Astrocyte of the hippocampus (primary cell): ENCODE results near the gene EPHA6.
A peak's percentile ranks its signal among the peaks of the same experiment; 100 is the strongest.
"Not testable (repeated sequence)": the region's sequence is repeated elsewhere in the genome, so short reads cannot be mapped to it uniquely, and the experiment has no call there.

Experiments used
- DNase-seq: peaks from one replicate; pipeline ENCODE4 v3.0.0; 2011; ENCODE audit warnings: low read depth, low spot score

The EPHA6 gene

DNA sequence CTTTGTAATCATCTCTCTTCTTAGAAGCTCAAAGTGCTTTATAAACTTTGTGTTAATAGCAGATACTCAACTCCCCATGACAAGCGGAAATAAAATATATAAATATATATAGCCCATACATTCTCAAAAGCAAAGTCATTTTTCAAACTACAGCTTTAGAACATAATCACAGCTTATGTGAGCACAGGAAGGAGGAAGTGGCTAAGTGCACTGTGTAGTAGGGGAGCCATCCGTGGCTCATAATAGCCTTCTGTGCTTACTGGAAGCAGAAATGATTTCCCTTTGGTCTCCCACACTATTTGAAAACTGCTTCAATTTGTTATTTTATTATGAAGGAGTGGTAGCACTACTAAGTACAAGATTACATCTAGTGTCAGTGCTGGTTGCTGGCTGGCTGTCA is 798.7 kb downstream of the EPHA6 start:
- no peak for DNase-seq

DNA sequence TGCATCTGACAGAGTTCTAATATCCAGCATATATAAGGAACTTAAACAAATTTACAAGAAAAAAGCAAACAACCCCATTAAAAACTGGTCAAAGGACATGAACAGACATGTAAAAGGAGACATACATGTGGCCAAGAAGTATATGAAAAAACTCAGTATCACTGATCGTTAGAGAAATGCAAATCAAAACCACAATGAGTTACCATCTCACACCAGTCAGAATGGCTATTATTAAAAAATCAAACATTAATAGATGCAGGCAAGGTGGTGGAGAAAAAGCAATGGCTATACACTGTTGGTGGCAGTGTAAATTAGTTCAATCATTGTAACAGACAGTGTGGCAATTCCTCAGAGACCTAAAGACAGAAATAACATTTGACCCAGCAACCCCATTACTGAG is 806.1 kb downstream of the EPHA6 start:
- DNase-seq = not testable (repeated sequence)

DNA sequence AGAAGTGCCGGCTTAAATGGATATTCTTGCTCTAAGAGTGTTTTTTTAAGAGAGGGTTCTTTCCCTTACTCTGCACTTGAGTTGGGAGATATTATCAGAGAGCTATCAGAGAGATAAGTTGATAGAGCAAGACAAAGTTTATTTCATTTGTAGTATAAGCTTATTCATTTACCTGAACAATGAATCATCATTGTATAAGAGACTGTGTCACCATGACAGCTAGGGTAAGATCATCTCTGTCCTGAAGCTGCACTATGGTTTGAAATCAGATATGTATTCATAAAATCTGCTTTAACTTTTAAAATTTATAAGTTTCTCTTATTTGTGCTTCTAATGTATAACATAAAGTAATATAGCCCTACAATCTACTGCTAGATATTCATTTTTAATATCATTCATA is 822.1 kb downstream of the EPHA6 start:
- DNase-seq = no peak

DNA sequence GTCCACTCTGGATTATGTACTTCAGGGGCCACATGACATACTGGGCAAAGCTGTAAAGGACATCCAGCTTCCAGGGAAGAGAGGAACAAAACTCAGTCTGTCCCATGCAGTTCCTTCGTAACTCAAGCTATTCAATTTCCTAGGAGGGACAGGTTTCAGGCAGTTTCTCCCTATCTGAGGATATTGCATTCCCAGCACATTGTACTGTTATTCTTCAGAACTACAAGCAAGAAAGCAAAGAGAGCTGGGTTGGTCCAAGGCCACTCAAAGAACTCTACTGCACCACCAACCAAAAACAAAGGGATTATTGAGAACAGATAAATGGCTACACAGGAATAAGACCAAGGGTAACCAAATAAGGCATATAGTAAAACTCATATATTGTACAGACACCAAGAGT is 832.5 kb downstream of the EPHA6 start:
- no peak for DNase-seq

DNA sequence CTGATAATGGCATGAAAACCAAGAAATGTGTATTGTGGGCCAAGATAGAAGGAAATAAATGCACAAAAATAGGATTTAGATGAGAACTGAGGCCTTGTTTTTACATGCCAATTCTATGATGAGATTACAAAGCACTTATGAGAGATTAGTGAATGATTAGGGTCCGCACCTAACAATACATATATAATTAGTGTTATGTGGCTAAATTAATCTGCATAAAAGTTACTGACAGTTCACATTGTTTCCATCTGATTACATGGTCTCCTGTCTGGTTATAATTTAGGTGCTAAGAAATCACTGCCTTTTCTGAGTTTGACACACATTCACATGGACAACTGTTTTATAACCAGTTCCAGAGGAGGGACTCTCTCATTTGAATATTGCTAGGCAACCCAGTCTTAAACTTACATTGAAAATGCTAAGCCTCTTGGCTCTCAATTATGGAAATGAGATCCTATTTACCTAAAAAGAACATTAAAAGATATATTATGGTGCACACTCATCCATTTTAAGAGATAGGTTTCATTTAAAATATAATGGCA is 833.1 kb downstream of the EPHA6 start:
- DNase-seq = no peak

- DNase-seq = no peak
These were observed 841.6 kb downstream of the EPHA6 start for GRCh38 chr3:97655971-97656370.

GRCh38 chr3:97656638-97657037 is 842.2 kb downstream of the EPHA6 start:
- DNase-seq = no peak

DNA sequence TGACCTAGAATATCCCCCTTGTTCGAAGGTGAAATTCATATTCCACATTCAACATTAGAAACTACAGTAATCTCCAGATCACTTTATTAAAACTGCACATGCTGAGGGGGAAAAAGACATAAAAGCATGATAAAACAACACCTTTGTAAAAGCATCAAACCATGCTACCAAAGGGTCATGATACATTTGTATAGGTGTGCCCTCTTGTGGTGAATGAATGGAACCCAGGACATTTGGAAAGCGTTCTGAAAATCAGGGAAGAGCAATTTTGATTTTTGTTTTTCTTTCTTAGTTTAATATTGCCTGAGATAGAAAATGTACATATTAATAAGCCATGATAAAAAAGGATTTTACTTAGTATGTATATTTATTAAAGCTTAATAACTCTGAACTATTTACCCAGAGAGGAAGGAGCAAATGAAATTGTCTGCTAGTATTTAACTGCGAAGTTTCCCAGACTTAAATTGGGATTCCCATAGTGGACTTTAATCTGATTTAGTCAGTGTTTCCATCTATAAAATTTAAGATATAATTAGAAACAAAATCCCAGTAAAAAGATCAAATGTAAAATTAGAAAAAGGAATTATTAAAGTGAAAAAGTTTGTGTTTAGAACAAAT is 844.4 kb downstream of the EPHA6 start:
- DNase-seq = peak; percentile 35

- DNase-seq = no peak
These were observed 847.9 kb downstream of the EPHA6 start for GRCh38 chr3:97662264-97662663.

DNA sequence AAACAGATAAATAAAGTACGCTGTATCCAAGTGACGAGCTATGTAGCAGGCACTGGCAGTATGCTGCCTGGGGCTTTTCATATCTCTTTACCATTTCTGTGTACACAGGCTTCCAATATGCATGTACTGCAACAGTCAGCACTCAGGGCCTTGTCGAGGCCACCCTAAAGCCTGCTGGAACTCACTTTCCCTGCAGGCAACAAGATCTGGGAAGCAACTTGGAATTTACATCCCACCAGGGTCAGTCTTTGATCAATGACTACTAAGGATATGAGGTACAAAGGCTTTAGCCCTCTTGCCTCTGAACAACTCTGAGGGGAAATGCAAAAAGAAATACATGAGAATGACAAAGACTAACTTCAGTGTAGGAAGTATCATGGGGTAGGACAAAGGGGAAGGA is 848.4 kb downstream of the EPHA6 start:
- DNase-seq = no peak

DNA sequence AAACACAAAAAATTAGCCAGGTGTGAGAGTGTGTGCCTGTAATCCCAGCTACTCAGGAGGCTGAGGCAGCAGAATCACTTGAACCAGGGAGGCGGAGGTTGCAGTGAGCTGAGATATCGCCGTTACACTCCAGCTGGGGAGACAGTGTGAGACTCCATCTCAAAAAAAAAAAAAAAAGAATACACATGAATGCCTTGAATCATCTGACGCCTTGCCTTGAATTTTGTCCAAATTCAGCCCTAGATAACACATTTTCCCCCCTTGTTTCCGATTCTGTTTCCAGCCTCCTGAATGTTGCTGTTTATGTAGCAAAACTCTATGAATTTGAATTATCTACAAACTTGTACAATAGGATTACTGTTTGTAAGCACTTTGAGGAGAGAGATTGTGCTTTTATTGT is 851.5 kb downstream of the EPHA6 start:
- no peak for DNase-seq

DNA sequence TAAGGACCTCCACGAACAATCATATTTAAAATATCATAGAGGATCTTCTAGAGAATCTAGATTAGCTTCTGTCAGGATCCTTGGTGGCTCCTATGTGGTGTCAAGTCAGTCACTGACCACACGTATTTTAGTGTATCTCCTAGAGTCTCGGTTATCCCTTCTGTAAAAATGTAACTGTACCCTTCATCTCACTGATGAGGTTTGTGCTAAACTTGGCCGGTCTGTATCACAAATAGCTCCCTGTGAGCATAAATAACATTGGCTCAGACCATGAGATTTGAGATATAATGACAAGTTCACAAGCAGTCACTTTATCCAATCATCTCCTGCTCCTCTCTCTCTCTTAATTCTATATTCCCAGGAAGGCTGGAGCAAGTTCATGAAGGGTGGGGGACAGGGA is 856.6 kb downstream of the EPHA6 start:
- no peak for DNase-seq

- no peak for DNase-seq
These were observed 859.1 kb downstream of the EPHA6 start for GRCh38 chr3:97673357-97673997.

GRCh38 chr3:97674461-97674860 is 860.1 kb downstream of the EPHA6 start:
- DNase-seq = no peak

DNA sequence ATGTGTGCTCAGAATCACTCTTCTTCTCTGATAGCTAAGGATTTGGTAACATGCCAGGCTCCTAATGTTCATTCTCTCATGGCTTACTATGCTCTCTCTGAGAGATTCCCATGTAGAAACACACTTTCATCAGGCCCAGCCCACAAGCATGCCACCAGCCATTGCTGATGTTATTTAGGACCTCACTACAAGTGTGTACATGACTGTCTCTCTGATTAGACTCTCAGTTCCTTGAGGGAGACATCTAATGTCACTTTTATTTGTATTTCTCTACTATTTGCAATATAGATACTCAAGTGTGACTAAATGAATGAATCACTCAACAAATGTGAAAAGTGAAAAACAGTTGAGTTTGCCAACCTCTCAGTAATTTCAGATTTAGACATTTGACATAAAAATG is 865.8 kb downstream of the EPHA6 start:
- DNase-seq = no peak

DNA sequence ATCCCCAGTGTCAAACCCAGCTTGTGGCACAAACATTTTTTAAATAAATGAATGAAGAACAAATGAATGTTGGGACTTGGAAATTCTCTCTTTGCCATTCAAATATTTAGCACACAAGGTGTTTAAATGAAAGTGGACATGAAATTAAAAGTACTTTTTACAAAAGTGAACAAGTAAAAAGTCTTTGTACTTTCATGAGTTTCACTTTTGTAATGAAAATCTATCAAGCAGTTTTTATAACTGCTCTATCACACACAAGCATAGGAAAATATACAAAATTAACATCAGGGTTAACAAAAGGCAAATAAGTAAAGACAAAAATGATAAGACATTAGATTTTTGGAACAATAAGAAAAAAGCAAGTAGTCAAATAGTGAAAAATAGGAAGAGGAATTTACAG is 866.3 kb downstream of the EPHA6 start:
- no peak for DNase-seq

- DNase-seq = no peak
These were observed 870.1 kb downstream of the EPHA6 start for GRCh38 chr3:97684490-97684889.

DNA sequence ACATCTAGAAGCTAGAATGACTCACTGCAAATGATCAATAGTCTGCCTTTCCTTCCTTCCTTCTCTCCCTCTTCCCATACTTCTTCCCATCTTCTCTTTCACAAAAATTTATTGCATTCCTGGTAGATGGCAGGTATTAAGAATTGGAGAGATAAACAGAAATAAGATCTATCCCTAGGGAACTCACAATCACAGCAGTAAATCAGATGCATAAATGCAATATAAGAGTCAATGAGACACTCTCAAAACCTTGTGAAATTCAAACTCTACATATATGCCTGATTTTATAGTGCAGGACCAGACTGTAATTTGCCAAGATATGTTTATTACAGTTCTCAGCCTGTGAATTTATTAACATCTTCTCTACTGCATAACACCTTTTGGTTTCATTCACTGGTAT is 871.9 kb downstream of the EPHA6 start:
- no peak for DNase-seq

DNA sequence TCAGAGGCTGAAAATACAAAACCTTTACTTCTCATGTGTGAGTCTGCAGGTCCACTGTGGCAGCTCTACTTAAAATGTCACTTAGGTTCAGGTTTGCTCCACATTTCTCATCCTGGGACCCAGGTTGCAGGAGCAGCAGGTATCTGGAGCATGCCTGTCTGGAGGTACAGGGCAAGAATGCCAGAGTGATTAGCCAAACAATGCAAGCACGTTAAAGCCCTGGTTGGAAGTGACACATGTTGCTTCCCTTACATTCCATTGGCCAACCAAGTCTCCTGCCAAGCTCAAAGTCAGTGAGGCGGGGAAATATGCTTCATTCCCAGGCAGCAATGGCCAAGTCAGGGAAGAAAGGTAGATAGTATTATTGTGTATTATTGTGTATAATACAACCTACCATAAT is 873.3 kb downstream of the EPHA6 start:
- DNase-seq = peak; percentile 11

DNA sequence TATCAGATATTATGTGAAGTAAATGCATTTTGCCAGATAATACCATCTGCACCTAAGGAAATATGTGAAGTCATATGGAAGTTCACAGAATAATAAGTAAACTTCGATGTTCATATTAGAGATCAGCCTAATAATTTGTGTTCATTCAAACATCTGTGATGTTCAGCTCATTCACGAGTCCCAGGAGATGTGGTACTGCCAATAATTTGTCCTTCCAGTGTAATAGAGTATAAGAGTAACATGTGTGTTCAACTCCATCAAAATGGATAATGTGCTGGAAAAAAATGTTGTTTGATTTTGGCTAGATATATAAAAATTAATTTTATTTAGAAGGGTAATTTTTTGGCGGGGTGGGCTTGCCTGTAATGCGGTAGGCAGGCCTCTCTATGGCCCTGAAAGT is 874.7 kb downstream of the EPHA6 start:
- DNase-seq = no peak

DNA sequence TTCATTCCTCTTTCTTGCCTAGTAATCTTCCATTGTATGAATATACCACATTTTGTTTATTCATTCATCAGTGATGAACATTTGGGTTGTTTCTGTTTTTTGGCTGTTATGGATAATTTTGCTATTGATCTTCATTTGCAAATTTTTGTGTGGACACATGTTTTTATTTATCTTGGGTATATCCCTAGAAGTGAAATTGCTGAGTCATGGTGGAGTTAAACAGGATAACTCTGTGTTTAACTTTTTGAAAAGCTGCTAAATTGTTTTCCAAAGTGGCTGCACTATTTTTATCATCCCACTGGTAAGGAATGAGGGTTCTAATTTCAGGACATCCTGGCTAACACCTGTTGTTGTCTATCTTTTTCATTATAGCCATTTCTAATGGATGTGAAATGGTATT is 875.6 kb downstream of the EPHA6 start:
- DNase-seq = no peak

DNA sequence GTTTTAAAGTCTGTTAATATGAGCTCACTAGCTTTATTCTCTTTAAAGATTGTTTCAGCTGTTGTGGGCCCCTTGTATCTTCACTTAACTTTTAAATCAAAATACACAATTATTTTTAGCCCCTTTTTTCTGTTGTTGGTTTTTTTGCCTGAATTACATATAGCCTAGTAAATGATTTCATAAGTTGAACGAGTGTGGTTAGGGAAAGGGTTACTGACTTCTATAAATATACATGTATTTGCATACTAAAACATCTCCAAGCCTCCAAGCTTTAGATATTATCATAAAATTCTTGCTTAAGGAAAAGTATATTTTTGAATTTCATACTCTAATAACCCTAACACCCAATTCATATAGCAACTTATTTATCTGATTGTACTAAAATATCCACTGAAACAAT is 877.0 kb downstream of the EPHA6 start:
- no peak for DNase-seq

DNA sequence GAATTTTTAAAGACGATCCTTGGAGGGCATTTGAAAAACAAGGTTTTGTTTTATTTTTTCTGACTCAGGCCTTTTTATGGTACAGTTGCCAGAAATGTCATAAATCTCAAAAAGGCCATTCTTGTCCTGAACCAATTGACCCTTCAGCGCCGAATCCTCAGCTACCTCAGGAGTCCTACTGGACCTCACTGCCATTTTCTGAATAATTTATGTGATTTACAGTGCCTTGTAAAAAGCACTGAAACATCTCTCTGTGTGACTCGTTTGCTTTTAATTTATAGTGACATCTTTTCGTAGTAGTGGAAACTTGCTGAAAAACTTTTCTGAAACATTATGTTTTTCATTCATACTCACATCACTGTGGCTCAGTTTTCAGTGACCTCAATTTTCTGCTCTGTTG is 878.0 kb downstream of the EPHA6 start:
- no peak for DNase-seq

DNA sequence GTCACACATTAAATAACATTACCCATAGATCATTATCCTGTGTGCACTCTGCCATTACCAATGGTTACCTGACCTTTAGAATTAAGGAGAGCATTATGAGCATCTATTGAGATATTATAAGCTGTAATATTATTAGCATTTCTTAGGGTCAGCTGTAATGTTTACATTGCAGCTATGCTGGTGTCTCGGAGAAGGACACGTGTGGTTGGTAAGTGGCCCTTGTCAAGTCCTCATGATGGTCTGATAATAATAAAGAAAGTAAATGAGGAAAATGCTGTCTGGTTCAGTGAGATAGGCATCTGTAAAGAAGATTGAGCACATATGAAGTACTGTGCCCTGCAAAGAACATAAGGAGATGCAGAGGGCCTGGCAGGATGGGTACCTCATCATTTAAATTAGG is 878.4 kb downstream of the EPHA6 start:
- no peak for DNase-seq
